ENCODE measurements around the gene ERCC6.

- no peak for TF ChIP-seq CTCF (IDR thresholded peaks at IDR 0.05)
- TF ChIP-seq POLR2A (IDR thresholded peaks at IDR 0.05), result no peak
Measured at GRCh38 chr10:49486738-49487137, 52.2 kb downstream of the ERCC6 start.
